Gastroesophageal sphincter (tissue), 4 donors: ENCODE data around the gene NXF2B. TPM values are rescaled to one million over a fixed set of nuclear protein-coding genes. Genes with fewer than 3 reads are reported as not detected.
"Not testable (repeated sequence)": the region's sequence is repeated elsewhere in the genome, so short reads cannot be mapped to it uniquely, and the experiment has no call there.

ENCODE experiments used
- ATAC-seq: fragments of 150-250 bp; one replicate; pipeline ENCODE4 v1.9.1; 2016; ENCODE audit warnings: mild to moderate bottlenecking, moderate library complexity
- H3K27ac ChIP-seq, 4 donors: fragments of 200-600 bp; sonication (generic) in 3 of 4; 1 replicate in 3 of 4; 2 replicates in 1 of 4; pipeline ENCODE4 v1.5.1; 2016 to 2019
- H3K27me3 ChIP-seq: fragments of 200-600 bp; sonication (generic); one replicate; pipeline ENCODE4 v1.5.1; 2019
- H3K36me3 ChIP-seq, 2 donors: fragments of 200-600 bp; sonication (generic); one replicate each; pipeline ENCODE4 v1.5.1; 2019; ENCODE audit warnings: control low read depth in 1 of 2
- H3K4me1 ChIP-seq, 3 donors: fragments of 200-600 bp; sonication (generic); 1 replicate in 2 of 3; 2 replicates in 1 of 3; pipeline ENCODE4 v1.5.1; 2016 to 2019; ENCODE audit warnings: control low read depth in 2 of 3
- H3K4me3 ChIP-seq, 2 donors: fragments of 200-600 bp; sonication (generic); one replicate each; pipeline ENCODE4 v1.5.1; 2019; ENCODE audit warnings: mild to moderate bottlenecking in 1 of 2, moderate library complexity in 1 of 2
- H3K9me3 ChIP-seq, 3 donors: fragments of 200-600 bp; sonication (generic); one replicate each; pipeline ENCODE4 v1.5.1; 2017 to 2019; ENCODE audit warnings: control low read depth in 2 of 3
- EP300 ChIP-seq: sonication (generic); formaldehyde crosslinking; IDR thresholded peaks from one replicate; pipeline ENCODE4 v1.6.1; 2017; ENCODE audit warnings: antibody characterized with exemption, mild to moderate bottlenecking
- POLR2A ChIP-seq, 2 donors: fragments of 450-650 bp; IDR thresholded peaks; one replicate each; pipeline ENCODE4 v1.6.1; 2017; ENCODE audit warnings: antibody characterized with exemption in 2 of 2, mild to moderate bottlenecking in 2 of 2, moderate library complexity in 1 of 2
- POLR2AphosphoS5 ChIP-seq: sonication (generic); formaldehyde crosslinking; IDR thresholded peaks from one replicate; pipeline ENCODE4 v1.6.1; 2017; ENCODE audit warnings: antibody characterized with exemption
- WGBS, 2 donors: methylation state at CpG; one replicate each; pipeline ENCODE4 v1.1.5; 2018; ENCODE audit warnings: low coverage in 1 of 2; 5-methylcytosine and 5-hydroxymethylcytosine counted together
- total RNA-seq, 4 donors: library from RNA; depleted of rRNA; stranded (reverse); fragments of >200 nt; gene quantifications; one replicate each; pipeline ENCODE4 v1.1.0, GENCODE V29; 2016
- TF ChIP-seq, protein P1 (sequence below), 4 experiments: fragments of 200-600 bp in 2 of 4; fragments of 450-650 bp in 2 of 4; sonication (generic) in 1 of 4; IDR thresholded peaks; one replicate each; pipeline ENCODE4 v1.5.1; 2017 to 2019; ENCODE audit warnings: antibody characterized with exemption in 4 of 4, mild to moderate bottlenecking in 2 of 4, moderate library complexity in 2 of 4

Gene NXF2B, protein sequence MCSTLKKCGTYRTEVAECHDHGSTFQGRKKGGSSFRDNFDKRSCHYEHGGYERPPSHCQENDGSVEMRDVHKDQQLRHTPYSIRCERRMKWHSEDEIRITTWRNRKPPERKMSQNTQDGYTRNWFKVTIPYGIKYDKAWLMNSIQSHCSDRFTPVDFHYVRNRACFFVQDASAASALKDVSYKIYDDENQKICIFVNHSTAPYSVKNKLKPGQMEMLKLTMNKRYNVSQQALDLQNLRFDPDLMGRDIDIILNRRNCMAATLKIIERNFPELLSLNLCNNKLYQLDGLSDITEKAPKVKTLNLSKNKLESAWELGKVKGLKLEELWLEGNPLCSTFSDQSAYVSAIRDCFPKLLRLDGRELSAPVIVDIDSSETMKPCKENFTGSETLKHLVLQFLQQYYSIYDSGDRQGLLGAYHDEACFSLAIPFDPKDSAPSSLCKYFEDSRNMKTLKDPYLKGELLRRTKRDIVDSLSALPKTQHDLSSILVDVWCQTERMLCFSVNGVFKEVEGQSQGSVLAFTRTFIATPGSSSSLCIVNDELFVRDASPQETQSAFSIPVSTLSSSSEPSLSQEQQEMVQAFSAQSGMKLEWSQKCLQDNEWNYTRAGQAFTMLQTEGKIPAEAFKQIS
- total RNA-seq = not detected

DNA sequence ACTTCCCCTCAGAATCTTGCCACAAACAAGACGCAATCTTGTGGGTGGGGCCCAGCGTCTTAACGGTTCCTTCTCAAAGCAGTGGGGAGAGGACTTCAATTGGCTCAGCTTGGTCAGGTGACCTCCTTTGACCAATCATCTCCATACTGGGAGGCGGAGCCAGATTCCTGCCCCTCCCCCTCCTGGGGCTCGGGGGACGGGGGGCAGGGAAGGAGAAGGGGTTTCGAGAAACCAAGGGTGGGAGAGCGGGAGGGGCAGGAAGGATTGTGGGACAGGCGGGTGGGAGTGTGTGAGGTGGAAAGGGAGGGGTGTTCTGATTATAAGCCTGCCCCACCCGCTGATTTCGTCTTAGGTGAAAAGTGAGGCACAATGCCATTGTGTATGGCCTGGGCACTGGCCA is at the start of gene NXF2B:
Gene NXF2B (minus strand): TSS at position 101 of the 400 bp plus-strand sequence. CDS start 59,972 bp downstream, outside the sequence.
- H3K27ac ChIP-seq, H3K4me3 ChIP-seq, H3K27me3 ChIP-seq, H3K36me3 ChIP-seq, ATAC-seq, H3K4me1 ChIP-seq, H3K9me3 ChIP-seq: not testable (repeated sequence)
- WGBS, 2 donors = no CpG with 5 or more reads among the region's 11 CpGs

DNA sequence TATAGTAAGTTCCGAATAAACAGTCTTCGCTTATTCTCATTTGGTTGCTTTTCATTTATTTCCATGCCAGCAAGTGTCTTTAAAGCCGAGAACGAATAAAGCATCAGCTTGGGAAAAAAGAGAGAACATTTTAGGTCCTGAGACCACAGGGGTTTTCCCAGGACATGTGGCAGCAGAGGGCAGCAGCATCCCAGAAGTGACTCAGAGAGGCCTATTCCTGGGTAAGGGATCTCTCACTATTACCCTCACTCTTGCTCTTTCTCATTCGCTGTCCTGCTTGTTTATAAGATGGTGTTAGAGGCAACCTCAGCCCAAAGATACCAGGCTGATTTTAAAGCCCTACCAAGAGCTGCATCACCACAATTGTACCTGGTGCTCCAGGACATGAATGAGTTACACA is 39.0 kb upstream of the NXF2B start:
- H3K4me3 ChIP-seq, H3K4me1 ChIP-seq, H3K36me3 ChIP-seq, H3K27ac ChIP-seq, H3K9me3 ChIP-seq, H3K27me3 ChIP-seq, ATAC-seq: not testable (repeated sequence)
- WGBS, 2 donors = no CpG with 5 or more reads among the region's 5 CpGs

DNA sequence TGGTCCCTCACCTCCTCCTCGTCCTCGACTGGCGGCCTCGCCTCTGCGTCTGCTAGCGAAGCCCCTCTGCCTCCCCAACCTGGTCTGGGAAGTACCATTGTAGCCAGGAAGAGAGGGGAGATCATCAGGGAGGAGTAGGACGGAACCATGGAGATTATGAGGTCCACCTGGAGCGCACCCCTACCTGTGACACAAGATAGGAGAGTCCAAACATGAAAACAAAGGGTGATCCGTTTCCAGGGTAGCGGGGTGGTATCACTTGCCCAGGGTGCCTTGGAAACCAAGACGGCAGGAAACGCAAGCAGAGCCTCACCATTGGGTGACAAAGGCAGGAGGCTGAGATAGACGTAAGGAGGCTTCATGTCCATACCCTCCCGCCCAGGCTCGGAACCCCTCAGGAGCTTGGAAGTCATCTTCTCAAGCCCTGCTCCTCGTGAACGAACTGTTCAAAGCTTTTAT is 32.0 kb upstream of the NXF2B start, which contains the start of gene TCP11X2:
Gene TCP11X2 (minus strand): TSS at position 51 of the 459 bp plus-strand sequence.
- H3K27ac ChIP-seq, H3K4me3 ChIP-seq, H3K36me3 ChIP-seq, H3K27me3 ChIP-seq, H3K9me3 ChIP-seq, H3K4me1 ChIP-seq, ATAC-seq: not testable (repeated sequence)
- no CpG with 5 or more reads among the region's 17 CpGs for WGBS, 2 donors

DNA sequence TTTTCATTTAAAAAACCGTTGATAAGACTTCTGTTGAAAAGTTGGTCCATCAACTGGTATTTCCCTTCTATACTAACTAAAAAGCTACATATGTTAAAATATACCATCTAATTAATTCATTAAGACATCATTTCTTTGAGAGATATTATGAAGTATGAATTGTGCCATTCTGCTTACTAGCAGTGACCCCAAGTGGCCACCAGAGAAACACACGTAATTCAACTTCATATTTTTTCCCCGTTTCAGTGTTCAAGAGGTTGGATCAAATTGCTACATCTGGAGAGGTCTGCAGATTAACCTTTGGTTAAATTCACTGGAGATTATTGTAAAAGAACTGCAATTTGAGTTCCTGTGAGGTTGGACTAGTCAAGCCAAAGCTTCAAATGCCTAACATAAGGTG is 30.4 kb upstream of the NXF2B start:
- WGBS, 2 donors = no CpG with 5 or more reads among the region's 3 CpGs
- not testable (repeated sequence) for H3K36me3 ChIP-seq, H3K27me3 ChIP-seq, H3K27ac ChIP-seq, H3K4me1 ChIP-seq, H3K4me3 ChIP-seq, H3K9me3 ChIP-seq, ATAC-seq

DNA sequence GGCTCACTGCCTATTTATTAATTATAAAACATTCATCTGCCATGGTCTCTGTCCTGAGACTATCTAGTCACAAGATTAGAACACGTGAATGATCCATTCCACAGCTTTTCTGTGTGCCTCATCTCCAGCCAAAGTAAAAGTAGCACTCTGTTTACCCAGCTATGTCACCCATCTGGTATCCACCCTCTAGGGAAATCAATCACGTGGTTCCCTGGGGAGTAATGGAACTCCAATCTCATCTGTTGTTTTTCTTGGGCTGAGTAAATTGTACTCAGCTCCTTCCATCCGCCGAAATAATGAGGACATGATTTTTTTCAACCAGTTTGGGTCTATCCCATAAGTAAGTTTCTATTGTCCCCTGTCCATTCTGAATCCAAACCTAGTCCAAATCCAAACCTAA is 18.8 kb upstream of the NXF2B start:
- WGBS, 2 donors = no CpG with 5 or more reads among the region's 4 CpGs
- not testable (repeated sequence) for ATAC-seq

GRCh38 chrX:102414493-102414892 is 25.3 kb downstream of the NXF2B start:
- not testable (repeated sequence) for H3K36me3 ChIP-seq, H3K9me3 ChIP-seq, H3K4me3 ChIP-seq, H3K4me1 ChIP-seq, H3K27me3 ChIP-seq, H3K27ac ChIP-seq, ATAC-seq
- WGBS, 2 donors = no CpG with 5 or more reads among the region's 4 CpGs

More for the DNA sequence above, 18.8 kb upstream of the NXF2B start:
- H3K4me3 ChIP-seq, H3K36me3 ChIP-seq, H3K9me3 ChIP-seq, H3K27me3 ChIP-seq, H3K4me1 ChIP-seq, H3K27ac ChIP-seq: not testable (repeated sequence)

- Histone ChIP-seq H3K4me3 (no peak overlapping the region), H3K27ac (no peak overlapping the region), H3K9me3 (no peaks in the 10 kb centered on the region), H3K36me3 (no peaks in the 10 kb centered on the region), H3K4me1 (no peaks in the 10 kb centered on the region), H3K27me3 (no peaks in the 10 kb centered on the region)
- WGBS, 2 donors = 44 to 77% methylated on average over 1 to 2 of the region's 3 CpGs
- no peak for ATAC-seq
- TF ChIP-seq, protein P1, sequence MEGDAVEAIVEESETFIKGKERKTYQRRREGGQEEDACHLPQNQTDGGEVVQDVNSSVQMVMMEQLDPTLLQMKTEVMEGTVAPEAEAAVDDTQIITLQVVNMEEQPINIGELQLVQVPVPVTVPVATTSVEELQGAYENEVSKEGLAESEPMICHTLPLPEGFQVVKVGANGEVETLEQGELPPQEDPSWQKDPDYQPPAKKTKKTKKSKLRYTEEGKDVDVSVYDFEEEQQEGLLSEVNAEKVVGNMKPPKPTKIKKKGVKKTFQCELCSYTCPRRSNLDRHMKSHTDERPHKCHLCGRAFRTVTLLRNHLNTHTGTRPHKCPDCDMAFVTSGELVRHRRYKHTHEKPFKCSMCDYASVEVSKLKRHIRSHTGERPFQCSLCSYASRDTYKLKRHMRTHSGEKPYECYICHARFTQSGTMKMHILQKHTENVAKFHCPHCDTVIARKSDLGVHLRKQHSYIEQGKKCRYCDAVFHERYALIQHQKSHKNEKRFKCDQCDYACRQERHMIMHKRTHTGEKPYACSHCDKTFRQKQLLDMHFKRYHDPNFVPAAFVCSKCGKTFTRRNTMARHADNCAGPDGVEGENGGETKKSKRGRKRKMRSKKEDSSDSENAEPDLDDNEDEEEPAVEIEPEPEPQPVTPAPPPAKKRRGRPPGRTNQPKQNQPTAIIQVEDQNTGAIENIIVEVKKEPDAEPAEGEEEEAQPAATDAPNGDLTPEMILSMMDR (IDR thresholded peaks at IDR 0.05) = peak; percentile 41 to 86 (median 56)
- TF ChIP-seq EP300 (no peak), POLR2A (IDR thresholded peaks at IDR 0.05) (no peak)
Observed at GRCh38 chrX:102345916-102346315, 93.9 kb downstream of the NXF2B start.

DNA sequence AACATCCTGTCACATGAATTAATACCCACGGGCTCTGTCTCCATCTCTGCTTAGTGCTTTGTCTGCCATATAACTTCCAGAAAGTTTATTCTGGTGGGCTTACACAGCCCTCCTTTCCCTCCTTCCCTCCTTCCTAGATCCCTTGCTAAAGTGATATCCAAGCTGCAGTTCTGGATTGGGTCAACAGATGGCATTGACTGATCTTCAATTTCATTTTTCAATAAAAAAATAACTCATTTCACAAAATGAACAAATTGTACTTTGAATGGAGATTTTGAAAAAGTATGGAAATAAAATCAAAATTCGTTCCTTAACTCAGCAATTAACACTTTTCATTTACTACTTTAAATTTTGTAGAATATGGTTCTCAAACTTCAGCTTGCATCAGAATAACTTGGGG is 97.9 kb downstream of the NXF2B start:
- Histone ChIP-seq H3K27me3 (no peaks in the 10 kb centered on the region), H3K27ac (no peak overlapping the region), H3K4me3 (no peak overlapping the region), H3K36me3 (no peaks in the 10 kb centered on the region), H3K9me3 (no peaks in the 10 kb centered on the region), H3K4me1 (no peaks in the 10 kb centered on the region)
- no peak for TF ChIP-seq POLR2A (IDR thresholded peaks at IDR 0.05)
- TF ChIP-seq, protein P1 (IDR thresholded peaks at IDR 0.05) = no peak
- TF ChIP-seq POLR2AphosphoS5 = no peak
- no peak for TF ChIP-seq EP300
- no peak for ATAC-seq
- 0 to 14% methylated on average over 2 of the region's 2 CpGs for WGBS, 2 donors
